GM12801 (cell line): ENCODE results near the gene TRPM1.

Experiments
- TF ChIP-seq, protein P1 (sequence below): IDR thresholded peaks from one replicate; pipeline ENCODE4 v1.5.1; 2011; ENCODE audit warnings: control low read depth; ENCODE audit not compliant: insufficient read length; ENCODE audit errors: extremely low read depth

The TRPM1 gene

DNA sequence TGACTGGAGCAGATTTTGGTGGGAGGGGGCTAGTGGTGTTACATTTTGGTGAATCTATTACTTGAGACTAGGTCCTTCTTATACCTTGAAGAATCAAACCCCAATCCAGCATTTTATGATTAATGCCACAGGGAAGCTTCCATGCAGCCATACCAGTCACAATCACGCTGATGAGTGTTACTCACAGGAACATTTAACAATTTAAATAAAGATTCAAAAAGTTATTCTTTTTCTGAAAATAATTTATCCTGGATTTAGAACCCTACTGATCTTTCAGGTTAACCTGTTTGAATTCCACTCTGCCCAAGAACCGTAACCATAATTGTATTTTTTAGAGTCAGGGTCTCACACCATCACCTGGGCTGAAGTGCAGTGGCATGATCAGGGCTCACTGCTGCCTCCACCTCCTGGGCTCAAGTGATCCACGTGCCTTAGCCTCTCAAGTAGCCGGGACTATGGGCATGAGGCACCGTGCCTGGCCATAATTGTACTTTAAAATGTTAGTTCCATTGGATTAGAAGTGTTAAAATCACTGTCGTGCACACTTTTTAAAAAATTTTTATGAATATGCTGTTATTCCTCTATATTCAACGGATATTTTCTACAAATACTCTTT is 109.2 kb downstream of the TRPM1 start:
- TF ChIP-seq, protein P1, sequence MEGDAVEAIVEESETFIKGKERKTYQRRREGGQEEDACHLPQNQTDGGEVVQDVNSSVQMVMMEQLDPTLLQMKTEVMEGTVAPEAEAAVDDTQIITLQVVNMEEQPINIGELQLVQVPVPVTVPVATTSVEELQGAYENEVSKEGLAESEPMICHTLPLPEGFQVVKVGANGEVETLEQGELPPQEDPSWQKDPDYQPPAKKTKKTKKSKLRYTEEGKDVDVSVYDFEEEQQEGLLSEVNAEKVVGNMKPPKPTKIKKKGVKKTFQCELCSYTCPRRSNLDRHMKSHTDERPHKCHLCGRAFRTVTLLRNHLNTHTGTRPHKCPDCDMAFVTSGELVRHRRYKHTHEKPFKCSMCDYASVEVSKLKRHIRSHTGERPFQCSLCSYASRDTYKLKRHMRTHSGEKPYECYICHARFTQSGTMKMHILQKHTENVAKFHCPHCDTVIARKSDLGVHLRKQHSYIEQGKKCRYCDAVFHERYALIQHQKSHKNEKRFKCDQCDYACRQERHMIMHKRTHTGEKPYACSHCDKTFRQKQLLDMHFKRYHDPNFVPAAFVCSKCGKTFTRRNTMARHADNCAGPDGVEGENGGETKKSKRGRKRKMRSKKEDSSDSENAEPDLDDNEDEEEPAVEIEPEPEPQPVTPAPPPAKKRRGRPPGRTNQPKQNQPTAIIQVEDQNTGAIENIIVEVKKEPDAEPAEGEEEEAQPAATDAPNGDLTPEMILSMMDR, result no peak

GRCh38 chr15:30991255-30992235 is 110.0 kb downstream of the TRPM1 start, which contains the start of gene MTMR10:
MTMR10 (minus strand) TSS chr15:30991628; CDS start chr15:30991506, 122 bp downstream.
- TF ChIP-seq, protein P1, result no peak

- TF ChIP-seq, protein P1, result no peak
Measured at GRCh38 chr15:30990446-30991254, 110.9 kb downstream of the TRPM1 start.

GRCh38 chr15:30990036-30990435 is 111.5 kb downstream of the TRPM1 start:
- TF ChIP-seq, protein P1, result no peak

GRCh38 chr15:30985081-30985531 is 116.4 kb downstream of the TRPM1 start:
- TF ChIP-seq, protein P1, result no peak

GRCh38 chr15:30984542-30984941 is 117.0 kb downstream of the TRPM1 start:
- TF ChIP-seq, protein P1, result no peak
